Dendritic cell treated with granulocyte-macrophage colony-stimulating factor and Interleukin-4, amounts not matched to agents 40 ng/mL and 50 ng/mL, for 4 days (primary cell): ENCODE measurements around the gene CXCL1.

Experiments
- H3K27ac Mint-ChIP-seq: one replicate; pipeline ENCODE4 v1.8.0; 2022; ENCODE audit warnings: mild to moderate bottlenecking, mixed read lengths
- H3K27me3 Mint-ChIP-seq: one replicate; pipeline ENCODE4 v1.8.0; 2022; ENCODE audit warnings: mild to moderate bottlenecking, mixed read lengths
- H3K36me3 Mint-ChIP-seq: one replicate; pipeline ENCODE4 v1.8.0; 2022; ENCODE audit warnings: low read depth, mixed read lengths
- H3K4me1 Mint-ChIP-seq: one replicate; pipeline ENCODE4 v1.8.0; 2022; ENCODE audit warnings: low read depth, mixed read lengths
- H3K4me3 Mint-ChIP-seq: one replicate; pipeline ENCODE4 v1.8.0; 2022; ENCODE audit warnings: mild to moderate bottlenecking, moderate library complexity, mixed read lengths
- H3K9me3 Mint-ChIP-seq: one replicate; pipeline ENCODE4 v1.8.0; 2022; ENCODE audit warnings: mixed read lengths
- intact Hi-C: fragments of 100-400 bp; cut with micrococcal nuclease; formaldehyde crosslinking; loops from one replicate; pipeline ENCODE4 v1.15.0; 2022

The CXCL1 gene

GRCh38 chr4:73843369-73843768 lies 25.8 kb upstream of the CXCL1 start:
- Mint-ChIP-seq H3K27ac (no peak overlapping the region), H3K27me3 (peaks cover 5% of the 10 kb centered on the region), H3K36me3 (no peaks in the 10 kb centered on the region), H3K4me3 (no peak overlapping the region), H3K9me3 (no peaks in the 10 kb centered on the region), H3K4me1 (peaks cover 25% of the 10 kb centered on the region)
- intact Hi-C loops = no loop called here

GRCh38 chr4:73844345-73844744 lies 24.8 kb upstream of the CXCL1 start:
- Mint-ChIP-seq H3K27ac (peak overlapping the region; percentile 48), H3K27me3 (peaks cover 3% of the 10 kb centered on the region), H3K4me1 (peaks cover 25% of the 10 kb centered on the region), H3K9me3 (no peaks in the 10 kb centered on the region), H3K4me3 (no peak overlapping the region), H3K36me3 (no peaks in the 10 kb centered on the region)
- intact Hi-C loops = no loop called here

GRCh38 chr4:73844806-73845205 lies 24.4 kb upstream of the CXCL1 start:
- Mint-ChIP-seq H3K4me3 (no peak overlapping the region), H3K27me3 (no peaks in the 10 kb centered on the region), H3K27ac (peak overlapping the region; percentile 48), H3K9me3 (no peaks in the 10 kb centered on the region), H3K36me3 (no peaks in the 10 kb centered on the region), H3K4me1 (peaks cover 25% of the 10 kb centered on the region)
- intact Hi-C loops = no loop called here

- peaks cover 22% of the 10 kb centered on the region for H3K4me1 Mint-ChIP-seq
- H3K9me3 Mint-ChIP-seq = no peaks in the 10 kb centered on the region
- intact Hi-C loops = no loop called here
- H3K27ac Mint-ChIP-seq = no peak overlapping the region
- no peaks in the 10 kb centered on the region for H3K36me3 Mint-ChIP-seq
- H3K4me3 Mint-ChIP-seq = no peak overlapping the region
- H3K27me3 Mint-ChIP-seq = peaks cover 2% of the 10 kb centered on the region
These were observed 21.5 kb upstream of the CXCL1 start for GRCh38 chr4:73847526-73848182.

GRCh38 chr4:73848183-73848777 lies 20.9 kb upstream of the CXCL1 start:
- intact Hi-C loops = no loop called here
- H3K9me3 Mint-ChIP-seq = no peaks in the 10 kb centered on the region
- no peak overlapping the region for H3K27ac Mint-ChIP-seq
- H3K36me3 Mint-ChIP-seq = no peaks in the 10 kb centered on the region
- peaks cover 5% of the 10 kb centered on the region for H3K27me3 Mint-ChIP-seq
- H3K4me1 Mint-ChIP-seq = peaks cover 20% of the 10 kb centered on the region
- no peak overlapping the region for H3K4me3 Mint-ChIP-seq

- peaks cover 18% of the 10 kb centered on the region for H3K27me3 Mint-ChIP-seq
- no peaks in the 10 kb centered on the region for H3K36me3 Mint-ChIP-seq
- intact Hi-C loops = no loop called here
- peaks cover 25% of the 10 kb centered on the region for H3K4me1 Mint-ChIP-seq
- no peak overlapping the region for H3K4me3 Mint-ChIP-seq
- H3K27ac Mint-ChIP-seq = no peak overlapping the region
- H3K9me3 Mint-ChIP-seq = no peaks in the 10 kb centered on the region
These were observed 18.8 kb upstream of the CXCL1 start for GRCh38 chr4:73850261-73850970.

- peaks cover 25% of the 10 kb centered on the region for H3K4me1 Mint-ChIP-seq
These were observed 17.9 kb upstream of the CXCL1 start for GRCh38 chr4:73851293-73851692.

GRCh38 chr4:73852771-73853170 lies 16.4 kb upstream of the CXCL1 start:
- Mint-ChIP-seq H3K4me3 (no peak overlapping the region), H3K36me3 (no peaks in the 10 kb centered on the region), H3K27me3 (peaks cover 19% of the 10 kb centered on the region), H3K4me1 (peaks cover 18% of the 10 kb centered on the region), H3K27ac (no peak overlapping the region), H3K9me3 (no peaks in the 10 kb centered on the region)
- intact Hi-C loops = no loop called here

More at GRCh38 chr4:73851293-73851692, 17.9 kb upstream of the CXCL1 start:
- intact Hi-C loops = no loop called here
- Mint-ChIP-seq H3K9me3 (no peaks in the 10 kb centered on the region), H3K27me3 (peaks cover 19% of the 10 kb centered on the region), H3K36me3 (no peaks in the 10 kb centered on the region), H3K4me3 (no peak overlapping the region), H3K27ac (no peak overlapping the region)

GRCh38 chr4:73853246-73853704 lies 15.9 kb upstream of the CXCL1 start, which contains the start of gene PF4V1:
Gene PF4V1, plus strand, starts transcription at chr4:73853296. Its CDS starts 67 bp downstream, at chr4:73853363.
- Mint-ChIP-seq H3K4me1 (peaks cover 14% of the 10 kb centered on the region), H3K27ac (no peak within 1 kb of the TSS), H3K4me3 (no peak within 1 kb of the TSS), H3K36me3 (no peaks in the 10 kb centered on the region), H3K9me3 (no peaks in the 10 kb centered on the region), H3K27me3 (peaks cover 19% of the 10 kb centered on the region)
- intact Hi-C loops = no loop called here

- peaks cover 19% of the 10 kb centered on the region for H3K27me3 Mint-ChIP-seq
- H3K9me3 Mint-ChIP-seq = no peaks in the 10 kb centered on the region
- no peaks in the 10 kb centered on the region for H3K36me3 Mint-ChIP-seq
- peaks cover 14% of the 10 kb centered on the region for H3K4me1 Mint-ChIP-seq
- intact Hi-C loops = no loop called here
- no peak overlapping the region for H3K4me3 Mint-ChIP-seq
- H3K27ac Mint-ChIP-seq = no peak overlapping the region
These were observed 15.3 kb upstream of the CXCL1 start for GRCh38 chr4:73853718-73854473.

GRCh38 chr4:73855406-73855805 lies 13.8 kb upstream of the CXCL1 start:
- Mint-ChIP-seq H3K4me3 (no peak overlapping the region), H3K36me3 (no peaks in the 10 kb centered on the region), H3K27ac (no peak overlapping the region), H3K4me1 (peaks cover 14% of the 10 kb centered on the region), H3K27me3 (peaks cover 19% of the 10 kb centered on the region), H3K9me3 (no peaks in the 10 kb centered on the region)
- intact Hi-C loops = no loop called here

- H3K27me3 Mint-ChIP-seq = peaks cover 19% of the 10 kb centered on the region
- H3K4me1 Mint-ChIP-seq = peaks cover 14% of the 10 kb centered on the region
- H3K27ac Mint-ChIP-seq = no peak overlapping the region
- H3K9me3 Mint-ChIP-seq = no peaks in the 10 kb centered on the region
- intact Hi-C loops = no loop called here
- no peak overlapping the region for H3K4me3 Mint-ChIP-seq
- no peaks in the 10 kb centered on the region for H3K36me3 Mint-ChIP-seq
These were observed 12.7 kb upstream of the CXCL1 start for GRCh38 chr4:73856518-73856917.

GRCh38 chr4:73859614-73860088 lies 9.5 kb upstream of the CXCL1 start:
- H3K4me1 Mint-ChIP-seq = peaks cover 3% of the 10 kb centered on the region

More at GRCh38 chr4:73859614-73860088, 9.5 kb upstream of the CXCL1 start:
- H3K4me3 Mint-ChIP-seq = no peak overlapping the region
- intact Hi-C loops = loop anchor here (10.0 kb wide), 1 partner anchor 125 kb away; no protein-coding TSS in a partner anchor
- no peaks in the 10 kb centered on the region for H3K36me3 Mint-ChIP-seq
- H3K27ac Mint-ChIP-seq = no peak overlapping the region
- no peaks in the 10 kb centered on the region for H3K9me3 Mint-ChIP-seq
- H3K27me3 Mint-ChIP-seq = peaks cover 4% of the 10 kb centered on the region
